Body of pancreas (tissue), 4 donors: ENCODE measurements around the gene TNFRSF9. TPM values are rescaled to one million over a fixed set of nuclear protein-coding genes. Genes with fewer than 3 reads are reported as not detected.

Experiments
- ATAC-seq: fragments of 150-250 bp; one replicate; pipeline ENCODE4 v1.9.1; 2016
- DNase-seq, 4 donors: peaks; one replicate each; pipeline ENCODE4 v3.0.0-alpha.2; 2019
- H3K27ac ChIP-seq, 4 donors: fragments of 200-600 bp; sonication (generic); 1 replicate in 3 of 4; 2 replicates in 1 of 4; pipeline versions ENCODE4 v1.5.1 to v1.6.1; 2016 to 2019; ENCODE audit warnings: mild to moderate bottlenecking in 1 of 4, mixed read lengths in 1 of 4, moderate library complexity in 1 of 4
- H3K27me3 ChIP-seq, 2 donors: fragments of 200-600 bp; sonication (generic); one replicate each; pipeline ENCODE4 v1.6.0; 2016; ENCODE audit warnings: mild to moderate bottlenecking in 1 of 2
- H3K36me3 ChIP-seq, 2 donors: fragments of 200-600 bp; sonication (generic); replicated peaks in 1 of 2; 2 replicates each; pipeline ENCODE4 v1.5.1; 2016; ENCODE audit warnings: low read depth in 2 of 2; ENCODE audit not compliant: insufficient read depth in 1 of 2
- H3K4me1 ChIP-seq: fragments of 200-600 bp; sonication (generic); one replicate; pipeline ENCODE4 v1.6.0; 2016
- H3K4me3 ChIP-seq, 2 donors: fragments of 200-600 bp; sonication (generic); 1 replicate in 1 of 2; 2 replicates in 1 of 2; pipeline ENCODE4 v1.5.1; 2016 to 2019
- H3K9me3 ChIP-seq, 3 donors: fragments of 200-600 bp; sonication (generic); 1 replicate in 2 of 3; 2 replicates in 1 of 3; pipeline ENCODE4 v1.5.1; 2016
- POLR2A ChIP-seq, 3 donors: fragments of 450-650 bp; IDR thresholded peaks; one replicate each; pipeline ENCODE4 v1.6.1; 2016; ENCODE audit warnings: antibody characterized with exemption in 3 of 3, mild to moderate bottlenecking in 2 of 3
- whole genome bisulfite sequencing, 2 donors: methylation state at CpG; one replicate each; pipeline ENCODE4 v1.1.5; 2017; 5-methylcytosine and 5-hydroxymethylcytosine counted together
- intact Hi-C: fragments of 100-400 bp; cut with DNase I; formaldehyde crosslinking; loops from one replicate; pipeline ENCODE4 v1.15.1; 2023
- total RNA-seq, 2 donors: library from RNA; depleted of rRNA; stranded (reverse); fragments of >200 nt; gene quantifications; one replicate each; pipeline ENCODE4 v1.1.0, GENCODE V29; 2016
- TF ChIP-seq, protein P1 (sequence below), 7 experiments: fragments of 450-650 bp in 4 of 7; fragments of 200-600 bp in 3 of 7; sonication (generic) in 3 of 7; IDR thresholded peaks; one replicate each; pipeline ENCODE4 v1.5.1; 2016 to 2019; ENCODE audit warnings: antibody characterized with exemption in 7 of 7

TNFRSF9 gene
- total RNA-seq, 2 donors from 2014 or later: under 0.01 TPM; not detected in 1

DNA sequence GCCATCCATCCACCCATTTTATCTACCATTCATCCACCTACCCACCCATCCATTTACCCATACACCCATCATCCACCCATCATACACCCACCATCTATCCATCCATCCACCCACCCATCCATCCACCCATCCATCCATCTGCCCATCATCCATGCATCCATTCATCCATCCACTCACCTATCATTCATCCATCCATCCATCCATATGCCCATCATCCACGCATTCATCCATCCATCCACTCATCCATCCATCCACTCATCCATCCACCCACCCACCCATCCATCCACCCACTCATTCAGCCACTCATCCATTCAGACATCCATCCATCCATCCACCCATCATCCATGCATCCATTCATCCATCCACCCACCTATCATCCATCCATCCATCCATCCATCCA lies 55.9 kb downstream of the TNFRSF9 start:
- no peaks in the 10 kb centered on the region for H3K9me3 ChIP-seq
- no peaks in the 10 kb centered on the region for H3K27me3 ChIP-seq
- ATAC-seq (no peak), DNase-seq (no peak)
- no peak for TF ChIP-seq POLR2A (IDR thresholded peaks at IDR 0.05)
- TF ChIP-seq, protein P1, sequence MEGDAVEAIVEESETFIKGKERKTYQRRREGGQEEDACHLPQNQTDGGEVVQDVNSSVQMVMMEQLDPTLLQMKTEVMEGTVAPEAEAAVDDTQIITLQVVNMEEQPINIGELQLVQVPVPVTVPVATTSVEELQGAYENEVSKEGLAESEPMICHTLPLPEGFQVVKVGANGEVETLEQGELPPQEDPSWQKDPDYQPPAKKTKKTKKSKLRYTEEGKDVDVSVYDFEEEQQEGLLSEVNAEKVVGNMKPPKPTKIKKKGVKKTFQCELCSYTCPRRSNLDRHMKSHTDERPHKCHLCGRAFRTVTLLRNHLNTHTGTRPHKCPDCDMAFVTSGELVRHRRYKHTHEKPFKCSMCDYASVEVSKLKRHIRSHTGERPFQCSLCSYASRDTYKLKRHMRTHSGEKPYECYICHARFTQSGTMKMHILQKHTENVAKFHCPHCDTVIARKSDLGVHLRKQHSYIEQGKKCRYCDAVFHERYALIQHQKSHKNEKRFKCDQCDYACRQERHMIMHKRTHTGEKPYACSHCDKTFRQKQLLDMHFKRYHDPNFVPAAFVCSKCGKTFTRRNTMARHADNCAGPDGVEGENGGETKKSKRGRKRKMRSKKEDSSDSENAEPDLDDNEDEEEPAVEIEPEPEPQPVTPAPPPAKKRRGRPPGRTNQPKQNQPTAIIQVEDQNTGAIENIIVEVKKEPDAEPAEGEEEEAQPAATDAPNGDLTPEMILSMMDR (IDR thresholded peaks at IDR 0.05): no peak
- H3K4me3 ChIP-seq: no peak overlapping the region
- no peaks in the 10 kb centered on the region for H3K36me3 ChIP-seq
- H3K4me1 ChIP-seq: peaks cover 9% of the 10 kb centered on the region
- intact Hi-C loops: no loop called here
- whole genome bisulfite sequencing, 2 donors: 29 to 92% methylated on average over 1 of the region's 1 CpG
- H3K27ac ChIP-seq: no peak overlapping the region

DNA sequence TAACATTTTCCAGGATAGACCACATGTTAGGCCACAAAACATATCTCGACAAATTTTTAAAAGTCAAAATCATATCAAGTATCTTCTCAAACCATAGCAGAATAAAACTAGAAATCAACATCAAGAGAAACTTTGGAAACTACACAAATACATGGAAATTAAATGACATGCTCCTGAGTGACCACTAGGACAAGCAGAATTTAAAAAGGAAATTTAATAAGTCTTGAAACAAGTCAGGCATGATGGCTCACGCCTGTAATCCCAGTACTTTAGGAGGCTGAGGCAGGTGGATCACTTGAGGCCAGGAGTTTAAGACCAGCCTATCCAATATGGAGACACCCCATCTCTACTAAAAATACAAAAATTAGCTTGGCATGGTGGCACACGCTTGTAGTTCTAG lies 61.4 kb downstream of the TNFRSF9 start:
- peaks cover 0 to 6% (median 0%) of the 10 kb centered on the region in 3 donors for H3K9me3 ChIP-seq
- H3K36me3 ChIP-seq: no peaks in the 10 kb centered on the region
- H3K27ac ChIP-seq: no peak overlapping the region
- no peaks in the 10 kb centered on the region for H3K27me3 ChIP-seq
- DNase-seq: no peak
- H3K4me1 ChIP-seq: no peaks in the 10 kb centered on the region
- no peak for TF ChIP-seq POLR2A (IDR thresholded peaks at IDR 0.05)
- TF ChIP-seq, protein P1 (IDR thresholded peaks at IDR 0.05): no peak
- H3K4me3 ChIP-seq: no peak overlapping the region
- 70 to 79% methylated on average over 3 of the region's 3 CpGs for WGBS, 2 donors
- no peak for ATAC-seq
- intact Hi-C loops: no loop called here

DNA sequence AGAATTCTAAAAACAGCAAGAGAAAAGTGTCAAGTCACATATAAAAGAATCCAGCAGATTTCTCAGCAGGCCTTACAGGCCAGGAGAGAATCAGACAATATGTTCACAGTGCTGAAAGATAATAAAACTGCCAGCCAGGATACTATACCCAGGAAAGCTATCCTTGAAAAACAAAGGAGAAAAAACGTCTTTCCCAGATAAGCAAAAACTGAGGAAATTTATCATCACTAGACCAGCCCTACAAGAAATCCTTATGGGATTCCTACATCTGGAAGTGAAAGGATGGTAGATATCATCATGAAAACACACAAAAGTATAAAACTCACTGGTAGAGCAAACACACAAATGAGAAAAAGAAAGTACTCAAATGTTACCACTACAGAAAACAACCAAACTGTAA lies 62.6 kb downstream of the TNFRSF9 start:
- WGBS, 2 donors: 12 to 14% methylated on average over 1 of the region's 1 CpG
- TF ChIP-seq, protein P1 (IDR thresholded peaks at IDR 0.05): no peak
- TF ChIP-seq POLR2A (IDR thresholded peaks at IDR 0.05): no peak
- H3K9me3 ChIP-seq: peaks cover 0 to 6% (median 0%) of the 10 kb centered on the region in 3 donors
- ATAC-seq (no peak), DNase-seq (no peak)
- H3K4me1 ChIP-seq: no peaks in the 10 kb centered on the region
- H3K27me3 ChIP-seq: no peaks in the 10 kb centered on the region
- intact Hi-C loops: no loop called here
- no peak overlapping the region for H3K27ac ChIP-seq
- H3K36me3 ChIP-seq: no peaks in the 10 kb centered on the region
- H3K4me3 ChIP-seq: no peak overlapping the region

DNA sequence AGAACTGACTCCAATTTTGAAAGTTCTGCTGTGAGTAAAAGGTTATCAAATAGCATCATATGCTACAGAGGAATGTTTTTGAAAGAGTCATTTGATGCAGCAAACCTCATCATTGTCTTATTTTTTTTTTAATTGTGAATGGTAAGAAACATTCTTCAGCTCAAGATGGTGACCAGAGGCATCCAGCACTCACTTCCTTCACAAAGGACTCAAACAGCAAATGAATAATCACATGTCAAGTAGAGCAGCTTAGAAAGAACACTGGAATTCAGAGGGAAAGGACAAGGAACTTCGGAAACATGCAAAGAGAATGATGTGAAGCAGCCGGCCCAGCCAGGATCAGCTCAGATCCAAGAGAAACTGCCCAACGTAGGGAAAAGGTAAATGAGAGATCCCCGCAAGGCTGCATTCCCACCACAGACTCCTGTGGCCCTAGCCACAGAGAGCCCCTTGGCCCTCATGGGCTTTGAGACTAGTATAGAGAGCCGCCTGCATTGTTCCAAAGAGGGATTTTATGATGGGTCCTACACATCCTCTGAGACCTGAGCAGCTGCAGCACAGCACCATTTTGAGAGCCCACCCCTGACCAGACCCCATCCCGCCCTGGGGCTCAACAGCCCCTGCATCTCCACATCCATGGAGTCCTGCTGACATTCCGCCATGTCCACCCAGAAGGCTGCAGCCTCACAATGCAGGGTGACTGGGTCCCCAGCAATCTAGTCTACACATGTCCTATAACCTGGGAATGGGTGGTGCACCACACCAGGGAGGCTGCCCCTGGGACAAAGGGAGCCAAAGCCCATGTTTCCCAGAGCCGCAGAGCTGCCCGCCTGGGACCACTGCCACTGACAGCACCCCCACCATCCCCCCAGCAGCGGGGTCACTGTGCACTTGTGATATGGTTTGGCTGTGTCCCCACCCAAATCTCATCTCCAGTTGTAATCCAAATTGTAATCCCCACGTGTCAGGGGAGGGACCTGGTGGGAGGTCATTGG lies 66.5 kb downstream of the TNFRSF9 start:
- Histone ChIP-seq H3K9me3 (peaks cover 0 to 6% (median 0%) of the 10 kb centered on the region in 3 donors), H3K4me1 (no peaks in the 10 kb centered on the region), H3K36me3 (no peaks in the 10 kb centered on the region), H3K4me3 (no peak overlapping the region), H3K27ac (no peak overlapping the region), H3K27me3 (no peaks in the 10 kb centered on the region)
- ATAC-seq (no peak), DNase-seq (no peak)
- TF ChIP-seq, protein P1 (IDR thresholded peaks at IDR 0.05): no peak
- TF ChIP-seq POLR2A (IDR thresholded peaks at IDR 0.05): no peak
- intact Hi-C loops: no loop called here
- WGBS, 2 donors: 56 to 73% methylated on average over 7 to 11 of the region's 11 CpGs
